ENCODE data around the gene REG1B. TPM values are rescaled to one million over a fixed set of nuclear protein-coding genes. Genes with fewer than 3 reads are reported as not detected.
"Not testable (repeated sequence)": the region's sequence is repeated elsewhere in the genome, so short reads cannot be mapped to it uniquely, and the experiment has no call there.

REG1B gene
- polyA plus RNA-seq, 6 donors from 2014 or later: not detected

GRCh38 chr2:79065201-79065600 is 22.6 kb downstream of the REG1B start:
- Mint-ChIP-seq H3K27me3 (peaks cover 4 to 14% (median 9%) of the 10 kb centered on the region in 3 donors), H3K27ac (no peak overlapping the region), H3K4me1 (no peaks in the 10 kb centered on the region), H3K4me3 (no peak overlapping the region), H3K9me3 (peaks cover 0 to 3% (median 0%) of the 10 kb centered on the region in 7 donors), H3K36me3 (no peaks in the 10 kb centered on the region)
- no peak for DNase-seq
- ATAC-seq (ENCODE audit: low read depth in 2 of 2): no peak

- H3K27ac Mint-ChIP-seq, DNase-seq: not testable (repeated sequence)
Observed at GRCh38 chr2:79054769-79055168, 33.0 kb downstream of the REG1B start.

DNA sequence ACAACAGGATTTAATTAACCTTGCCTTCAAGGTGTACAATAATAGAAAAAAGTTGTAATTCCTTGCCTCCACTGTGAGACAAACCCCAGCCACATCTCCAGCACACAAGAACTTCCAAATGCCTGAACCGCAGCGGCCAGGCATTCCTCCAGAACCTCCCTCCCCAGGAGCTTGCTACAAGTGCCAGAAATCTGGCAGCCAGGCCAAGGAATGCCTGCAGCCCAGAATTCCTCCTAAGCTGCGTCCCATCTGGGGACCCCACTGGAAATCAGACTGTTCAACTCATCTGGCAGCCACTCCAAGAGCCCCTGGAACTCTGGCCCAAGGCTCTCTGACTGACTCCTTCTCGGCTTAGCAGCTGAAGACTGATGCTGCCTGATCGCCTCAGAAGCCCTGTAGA is 34.3 kb downstream of the REG1B start:
- not testable (repeated sequence) for H3K27ac Mint-ChIP-seq; DNase-seq; H3K36me3 Mint-ChIP-seq; H3K4me3 Mint-ChIP-seq; H3K9me3 Mint-ChIP-seq; H3K4me1 Mint-ChIP-seq; ATAC-seq (ENCODE audit: low read depth in 2 of 2)
- peaks cover 0 to 37% (median 20%) of the 10 kb centered on the region in 3 donors for H3K27me3 Mint-ChIP-seq

More at GRCh38 chr2:79054769-79055168, 33.0 kb downstream of the REG1B start:
- peaks cover 0 to 34% (median 20%) of the 10 kb centered on the region in 3 donors for H3K27me3 Mint-ChIP-seq
- not testable (repeated sequence) for H3K36me3 Mint-ChIP-seq; H3K4me3 Mint-ChIP-seq; H3K9me3 Mint-ChIP-seq; H3K4me1 Mint-ChIP-seq; ATAC-seq (ENCODE audit: low read depth in 2 of 2)

- peaks cover 3 to 8% (median 4%) of the 10 kb centered on the region in 3 donors for H3K4me1 Mint-ChIP-seq
- H3K36me3 Mint-ChIP-seq: no peaks in the 10 kb centered on the region
- peaks cover 0 to 4% (median 0%) of the 10 kb centered on the region in 3 donors for H3K27me3 Mint-ChIP-seq
- peak overlapping the region in 1 of 6 donors; percentile 1 for H3K27ac Mint-ChIP-seq
- H3K9me3 Mint-ChIP-seq: no peaks in the 10 kb centered on the region
- DNase-seq (peak; percentile 1), ATAC-seq (ENCODE audit: low read depth in 2 of 2) (peak in 1 of 2 donors; percentile 46)
- peak overlapping the region in 2 of 8 donors; percentile 16 to 27 for H3K4me3 Mint-ChIP-seq
Observed at GRCh38 chr2:79041032-79041448, 46.8 kb downstream of the REG1B start.

DNA sequence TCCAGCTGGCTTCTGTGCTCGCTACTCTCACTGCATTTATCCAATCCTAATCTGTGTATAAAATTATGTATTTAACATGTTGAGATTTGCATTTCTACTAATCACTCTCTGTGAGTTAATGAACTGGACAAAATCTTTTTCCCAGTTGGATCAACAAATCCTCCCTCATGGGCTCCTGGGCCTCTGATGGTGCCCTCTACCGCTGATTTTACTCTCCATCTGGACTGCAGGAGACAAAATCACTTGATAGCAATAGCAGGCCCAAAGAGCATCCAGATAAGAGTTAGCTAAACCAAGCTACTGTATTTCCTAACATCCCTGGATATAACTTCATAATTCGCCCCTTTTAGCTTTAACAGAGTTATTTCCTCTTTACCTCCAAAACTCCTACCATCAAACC is 47.8 kb downstream of the REG1B start:
- H3K36me3 Mint-ChIP-seq: no peaks in the 10 kb centered on the region
- no peak overlapping the region for H3K4me3 Mint-ChIP-seq
- no peak overlapping the region for H3K27ac Mint-ChIP-seq
- peaks cover 3 to 6% (median 4%) of the 10 kb centered on the region in 3 donors for H3K4me1 Mint-ChIP-seq
- no peaks in the 10 kb centered on the region for H3K9me3 Mint-ChIP-seq
- no peak for ATAC-seq (ENCODE audit: low read depth in 2 of 2)
- DNase-seq: no peak
- peaks cover 0 to 4% (median 0%) of the 10 kb centered on the region in 3 donors for H3K27me3 Mint-ChIP-seq

Other genes starting within 250 kb of the REG1B start
- gene REG3G, start 62.3 kb downstream of the REG1B start, polyA plus RNA-seq (ENCODE audit: low read depth in 6 of 6): not detected
- gene REG1A, start 32.5 kb upstream of the REG1B start, polyA plus RNA-seq (ENCODE audit: low read depth in 6 of 6): not detected
- gene REG3A, start 71.8 kb upstream of the REG1B start, polyA plus RNA-seq (ENCODE audit: low read depth in 6 of 6): not detected

Measured in naive B cell (primary cell).